T47D (cell line): Measurements from ENCODE around the gene FGF22.
"Not testable (repeated sequence)": the region's sequence is repeated elsewhere in the genome, so short reads cannot be mapped to it uniquely, and the experiment has no call there.

Experiments used
- DNase-seq, 2 experiments: peaks; one replicate each; pipeline versions ENCODE4 v3.0.0 to v3.0.0-alpha.2; 2011 to 2012; ENCODE audit warnings: low read depth in 1 of 2, low spot score in 1 of 2
- JUND ChIP-seq: IDR thresholded peaks from 2 replicates; pipeline ENCODE4 v1.6.1; 2012; ENCODE audit warnings: low read depth
- in situ Hi-C: cut with HindIII; loops from 2 replicates; pipeline ENCODE4 v1.10.0; 2016; ENCODE audit warnings: low sequenced_read_pairs, low pct_unique_long_range_greater_than_20kb

Gene FGF22

GRCh38 chr19:620166-620862 is 19.4 kb upstream of the FGF22 start:
- in situ Hi-C loops, result no loop called here
- DNase-seq, result no peak
- no peak for TF ChIP-seq JUND

- in situ Hi-C loops, DNase-seq: not testable (repeated sequence)
These were observed 18.5 kb upstream of the FGF22 start for GRCh38 chr19:621191-621590.

- in situ Hi-C loops, result no loop called here
- no peak for DNase-seq
- no peak for TF ChIP-seq JUND
These were observed 17.9 kb upstream of the FGF22 start for GRCh38 chr19:621819-622218.

- in situ Hi-C loops, result no loop called here
- DNase-seq, result no peak
- TF ChIP-seq JUND, result no peak
These were observed 17.0 kb upstream of the FGF22 start for GRCh38 chr19:622666-623065.

GRCh38 chr19:623175-623916 is 16.3 kb upstream of the FGF22 start:
- no peak for DNase-seq
- in situ Hi-C loops, result no loop called here
- TF ChIP-seq JUND, result no peak

- no peak for DNase-seq
- in situ Hi-C loops, result no loop called here
These were observed 15.7 kb upstream of the FGF22 start for GRCh38 chr19:623974-624373.

GRCh38 chr19:624433-625109 is 15.1 kb upstream of the FGF22 start:
- in situ Hi-C loops, result no loop called here
- DNase-seq, result no peak
- no peak for TF ChIP-seq JUND

More at GRCh38 chr19:623974-624373, 15.7 kb upstream of the FGF22 start:
- TF ChIP-seq JUND, result no peak

- in situ Hi-C loops, result no loop called here
- DNase-seq, result no peak
- TF ChIP-seq JUND, result no peak
These were observed 14.4 kb upstream of the FGF22 start for GRCh38 chr19:625257-625656.

GRCh38 chr19:626566-626965 is 13.1 kb upstream of the FGF22 start:
- in situ Hi-C loops, DNase-seq: not testable (repeated sequence)

GRCh38 chr19:628168-628567 is 11.5 kb upstream of the FGF22 start:
- in situ Hi-C loops, result no loop called here
- DNase-seq, result no peak
- no peak for TF ChIP-seq JUND

- in situ Hi-C loops, DNase-seq: not testable (repeated sequence)
These were observed 10.2 kb upstream of the FGF22 start for GRCh38 chr19:629515-629914.

GRCh38 chr19:629961-630714 is 9.5 kb upstream of the FGF22 start:
- in situ Hi-C loops, result no loop called here
- no peak for DNase-seq
- TF ChIP-seq JUND, result no peak
